ENCODE results near the gene ARFGEF3.

The ARFGEF3 gene

GRCh38 chr6:138289739-138290138 is 128.0 kb downstream of the ARFGEF3 start:
- ATAC-seq (peak; percentile 37), DNase-seq (no peak)
- H3K4me3 Mint-ChIP-seq: no peak overlapping the region
- H3K27ac Mint-ChIP-seq: peak overlapping the region in 1 of 2 donors; percentile 16
- peaks cover 7% of the 10 kb centered on the region for H3K27me3 Mint-ChIP-seq
- H3K4me1 Mint-ChIP-seq: peaks cover 8% of the 10 kb centered on the region
- H3K9me3 Mint-ChIP-seq: no peaks in the 10 kb centered on the region

GRCh38 chr6:138290423-138290962 is 128.8 kb downstream of the ARFGEF3 start:
- no peak for DNase-seq
- Mint-ChIP-seq H3K27me3 (peaks cover 7% of the 10 kb centered on the region), H3K4me1 (peaks cover 8% of the 10 kb centered on the region), H3K4me3 (no peak overlapping the region), H3K9me3 (no peaks in the 10 kb centered on the region), H3K27ac (no peak overlapping the region)
- no peak for ATAC-seq

DNA sequence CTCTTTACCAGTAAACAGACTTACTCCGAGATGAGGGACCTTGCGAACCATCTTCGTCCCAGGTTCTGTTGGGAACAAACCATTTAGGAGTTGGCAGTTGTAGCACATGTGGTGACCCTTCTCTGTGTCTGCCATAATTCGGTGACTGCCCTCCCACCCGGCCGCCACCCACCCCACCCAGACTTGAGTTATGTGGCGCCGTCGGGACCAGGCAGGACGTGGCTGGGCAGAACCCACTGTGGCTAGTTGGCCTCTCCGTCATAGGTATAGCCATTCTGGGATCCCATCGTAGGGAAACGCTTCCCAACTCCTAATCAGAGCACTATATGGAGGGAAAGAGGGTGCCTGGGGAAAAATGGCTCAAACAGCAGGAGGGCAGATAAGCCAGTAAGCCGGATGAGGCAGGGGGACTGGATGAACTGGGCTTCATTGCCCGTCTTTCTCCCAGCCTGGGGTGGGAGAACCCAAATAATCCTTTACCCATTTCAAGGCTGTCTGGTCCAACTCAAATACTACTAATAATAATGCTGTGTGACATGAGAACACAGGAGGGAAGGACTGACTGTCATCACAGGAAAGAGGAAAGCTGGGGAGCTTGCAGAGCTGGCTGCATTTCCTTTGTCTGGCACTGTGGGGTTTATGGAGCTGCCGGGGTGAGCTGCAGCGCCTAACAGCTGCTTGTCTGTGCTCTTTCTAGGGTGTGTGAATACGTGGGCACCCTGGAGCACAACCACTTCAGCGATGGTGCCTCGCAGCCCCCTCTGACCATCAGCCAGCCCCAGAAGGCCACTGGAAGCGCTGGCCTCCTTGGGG is 129.5 kb downstream of the ARFGEF3 start:
- DNase-seq (no peak), ATAC-seq (no peak)
- no peak overlapping the region for H3K4me3 Mint-ChIP-seq
- H3K27me3 Mint-ChIP-seq: peaks cover 7% of the 10 kb centered on the region
- no peaks in the 10 kb centered on the region for H3K9me3 Mint-ChIP-seq
- H3K4me1 Mint-ChIP-seq: peaks cover 8% of the 10 kb centered on the region
- no peak overlapping the region for H3K27ac Mint-ChIP-seq

DNA sequence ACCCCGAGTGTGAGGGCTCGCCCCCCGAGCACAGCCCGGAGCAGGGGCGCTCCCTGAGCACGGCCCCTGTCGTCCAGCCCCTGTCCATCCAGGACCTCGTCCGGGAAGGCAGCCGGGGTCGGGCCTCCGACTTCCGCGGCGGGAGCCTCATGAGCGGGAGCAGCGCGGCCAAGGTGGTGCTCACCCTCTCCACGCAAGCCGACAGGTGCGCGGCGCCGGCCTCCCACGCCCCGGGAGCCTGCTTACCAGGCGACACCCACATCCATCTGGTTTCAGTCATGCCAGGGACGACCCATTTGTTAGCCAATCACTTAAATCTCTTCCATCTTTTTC is 130.1 kb downstream of the ARFGEF3 start:
- DNase-seq: no peak
- H3K9me3 Mint-ChIP-seq: no peaks in the 10 kb centered on the region
- peak; percentile 24 for ATAC-seq
- H3K4me1 Mint-ChIP-seq: peaks cover 8% of the 10 kb centered on the region
- peaks cover 7% of the 10 kb centered on the region for H3K27me3 Mint-ChIP-seq
- no peak overlapping the region for H3K4me3 Mint-ChIP-seq
- H3K27ac Mint-ChIP-seq: no peak overlapping the region

GRCh38 chr6:138292482-138292881 is 130.7 kb downstream of the ARFGEF3 start:
- Mint-ChIP-seq H3K4me3 (no peak overlapping the region), H3K27me3 (peaks cover 2% of the 10 kb centered on the region), H3K27ac (no peak overlapping the region), H3K4me1 (peaks cover 8% of the 10 kb centered on the region), H3K9me3 (no peaks in the 10 kb centered on the region)
- DNase-seq (no peak), ATAC-seq (no peak)

- Mint-ChIP-seq H3K27ac (no peak overlapping the region), H3K4me3 (no peak overlapping the region), H3K4me1 (peaks cover 14% of the 10 kb centered on the region), H3K9me3 (no peaks in the 10 kb centered on the region), H3K27me3 (peaks cover 5% of the 10 kb centered on the region)
- ATAC-seq (no peak), DNase-seq (no peak)
These were observed 132.0 kb downstream of the ARFGEF3 start for GRCh38 chr6:138293428-138294395.

GRCh38 chr6:138296381-138296780 is 134.6 kb downstream of the ARFGEF3 start:
- peaks cover 6% of the 10 kb centered on the region for H3K4me1 Mint-ChIP-seq
- ATAC-seq: no peak
- no peak overlapping the region for H3K27ac Mint-ChIP-seq
- H3K4me3 Mint-ChIP-seq: no peak overlapping the region
- no peak for DNase-seq
- peaks cover 11% of the 10 kb centered on the region for H3K27me3 Mint-ChIP-seq
- H3K9me3 Mint-ChIP-seq: no peaks in the 10 kb centered on the region

DNA sequence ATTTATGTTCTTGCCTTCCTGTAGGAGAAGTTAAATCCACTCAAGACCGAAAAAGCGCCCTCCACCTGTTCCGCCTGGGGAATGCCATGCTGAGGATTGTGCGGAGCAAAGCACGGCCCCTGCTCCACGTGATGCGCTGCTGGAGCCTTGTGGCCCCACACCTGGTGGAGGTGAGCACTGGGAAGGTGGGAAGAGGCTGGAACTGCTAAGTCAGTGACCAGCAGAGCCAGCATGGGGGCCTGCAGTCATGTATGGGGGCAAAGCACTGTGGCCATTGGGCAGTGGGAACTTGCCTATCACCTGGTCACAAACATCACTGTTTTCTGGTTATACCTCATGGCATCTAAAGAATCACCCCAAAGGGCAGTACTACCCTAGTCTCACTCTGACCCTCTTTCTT is 135.0 kb downstream of the ARFGEF3 start:
- no peak overlapping the region for H3K4me3 Mint-ChIP-seq
- no peak overlapping the region for H3K27ac Mint-ChIP-seq
- no peaks in the 10 kb centered on the region for H3K9me3 Mint-ChIP-seq
- H3K4me1 Mint-ChIP-seq: peaks cover 10% of the 10 kb centered on the region
- no peak for DNase-seq
- peaks cover 15% of the 10 kb centered on the region for H3K27me3 Mint-ChIP-seq
- ATAC-seq: no peak

- Mint-ChIP-seq H3K4me3 (no peak overlapping the region), H3K9me3 (no peaks in the 10 kb centered on the region), H3K27ac (peak overlapping the region in 1 of 2 donors; percentile 34), H3K27me3 (peaks cover 25% of the 10 kb centered on the region), H3K4me1 (peaks cover 14% of the 10 kb centered on the region)
- DNase-seq: peak in 1 of 2 donors; percentile 21
- ATAC-seq: peak; percentile 85
These were observed 136.1 kb downstream of the ARFGEF3 start for GRCh38 chr6:138297761-138298298.

DNA sequence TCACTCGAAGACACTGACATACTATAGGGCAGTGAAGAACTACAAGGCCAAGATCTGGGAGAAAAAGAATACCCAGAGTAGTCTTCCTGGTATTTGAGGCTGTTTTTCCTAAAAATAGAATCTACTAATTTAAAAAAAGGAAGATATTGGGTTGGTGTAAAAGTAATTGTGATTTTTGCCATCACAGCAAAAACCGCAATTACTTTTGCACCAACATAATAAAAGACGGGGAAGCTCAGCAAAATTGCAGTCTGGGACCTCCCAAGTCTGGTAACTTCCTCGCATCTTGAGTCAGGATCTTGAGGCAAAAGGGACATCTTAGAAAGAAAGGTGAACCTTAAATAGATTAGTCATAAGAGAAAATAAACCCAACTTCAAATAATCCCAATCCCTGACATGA is 138.7 kb downstream of the ARFGEF3 start:
- DNase-seq (no peak), ATAC-seq (no peak)
- peaks cover 25% of the 10 kb centered on the region for H3K27me3 Mint-ChIP-seq
- peaks cover 14% of the 10 kb centered on the region for H3K4me1 Mint-ChIP-seq
- H3K27ac Mint-ChIP-seq: no peak overlapping the region
- no peaks in the 10 kb centered on the region for H3K9me3 Mint-ChIP-seq
- no peak overlapping the region for H3K4me3 Mint-ChIP-seq

DNA sequence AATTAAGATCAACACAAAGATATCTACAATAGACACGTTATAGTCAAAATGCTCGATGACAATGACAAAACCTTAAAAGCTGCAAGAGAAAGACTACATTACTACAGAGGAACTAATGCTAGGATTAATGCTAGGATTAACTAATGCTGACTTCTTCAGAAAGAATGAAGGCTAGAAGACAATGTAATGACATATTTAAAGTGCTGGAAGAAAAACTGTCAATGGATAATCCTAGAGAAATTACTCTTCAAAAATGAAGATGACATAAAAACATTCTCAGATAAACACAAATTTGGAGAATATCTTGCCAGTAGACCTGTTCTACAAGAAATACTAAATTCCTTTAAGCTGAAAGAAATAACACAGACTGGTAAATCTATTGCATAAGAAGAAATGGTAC is 140.8 kb downstream of the ARFGEF3 start:
- ATAC-seq: no peak
- Mint-ChIP-seq H3K4me1 (peaks cover 14% of the 10 kb centered on the region), H3K27me3 (peaks cover 25% of the 10 kb centered on the region), H3K9me3 (no peaks in the 10 kb centered on the region), H3K4me3 (no peak overlapping the region), H3K27ac (no peak overlapping the region)
- no peak for DNase-seq

GRCh38 chr6:138307352-138307751 is 145.6 kb downstream of the ARFGEF3 start:
- H3K4me3 Mint-ChIP-seq: no peak overlapping the region
- no peak for ATAC-seq
- H3K27me3 Mint-ChIP-seq: peaks cover 4% of the 10 kb centered on the region
- no peak overlapping the region for H3K27ac Mint-ChIP-seq
- H3K4me1 Mint-ChIP-seq: no peaks in the 10 kb centered on the region
- no peak for DNase-seq
- no peaks in the 10 kb centered on the region for H3K9me3 Mint-ChIP-seq

DNA sequence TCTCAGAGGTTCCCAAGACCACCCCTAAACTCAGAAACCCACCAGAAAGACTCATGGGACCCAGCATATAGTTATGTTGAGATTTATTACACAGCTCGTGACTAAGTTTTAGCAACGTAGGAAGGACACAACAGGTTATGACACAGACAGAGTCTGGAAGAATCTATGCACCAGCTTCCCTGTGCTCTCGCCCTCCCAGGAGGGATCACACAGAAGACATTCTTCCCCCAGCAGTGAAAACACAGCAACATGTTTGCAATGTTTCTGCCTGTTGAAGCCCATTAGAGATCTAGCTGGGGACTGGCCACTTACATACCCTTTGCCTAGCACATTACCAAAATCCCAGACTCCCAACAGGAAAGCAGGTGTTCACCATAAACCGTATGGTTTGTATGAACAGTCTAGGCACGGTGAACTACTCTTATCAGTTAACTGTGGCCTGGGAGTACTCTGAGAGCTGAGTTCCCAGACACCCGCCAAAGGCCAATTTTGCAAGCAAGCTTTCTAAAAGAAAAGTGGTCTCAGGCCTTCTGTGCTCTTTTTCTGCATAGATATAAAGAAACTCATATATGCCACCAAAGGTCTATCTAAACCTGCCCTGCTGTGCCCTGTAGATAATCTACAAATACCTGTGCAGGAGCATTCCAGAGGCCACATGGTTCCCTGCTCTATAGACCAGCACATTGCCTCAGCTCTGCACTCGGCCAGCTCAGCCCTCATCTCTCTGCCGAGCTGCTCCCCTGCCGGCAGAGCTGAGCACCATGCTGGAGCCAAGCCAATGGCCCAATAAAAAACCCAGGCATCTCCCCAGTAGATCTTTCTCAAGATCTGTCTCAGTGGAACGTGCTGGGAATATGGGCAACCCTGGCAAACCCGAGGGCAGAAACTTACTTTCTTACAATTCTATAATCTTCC is 146.3 kb downstream of the ARFGEF3 start:
- Mint-ChIP-seq H3K4me1 (no peaks in the 10 kb centered on the region), H3K9me3 (no peaks in the 10 kb centered on the region), H3K27me3 (no peaks in the 10 kb centered on the region), H3K27ac (no peak overlapping the region), H3K4me3 (no peak overlapping the region)
- ATAC-seq (peak; percentile 33), DNase-seq (no peak)

DNA sequence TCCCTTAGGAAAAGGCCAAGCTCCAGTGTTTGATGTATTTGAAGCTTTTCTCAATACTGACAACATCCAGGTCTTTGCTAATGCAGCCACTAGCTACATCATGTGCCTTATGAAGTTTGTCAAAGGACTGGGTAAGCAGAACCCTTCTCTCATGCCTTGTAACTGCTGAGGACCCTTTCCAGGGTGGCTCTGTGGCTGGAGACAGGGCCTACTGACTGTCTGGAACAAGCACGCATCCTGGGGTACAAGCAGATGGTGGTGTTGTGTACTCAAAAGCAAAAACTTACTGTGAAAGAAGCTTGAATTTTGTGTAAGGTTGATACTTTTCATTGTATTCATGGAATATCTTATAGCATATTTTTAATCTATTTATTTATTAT is 147.0 kb downstream of the ARFGEF3 start:
- no peak for DNase-seq
- Mint-ChIP-seq H3K4me1 (no peaks in the 10 kb centered on the region), H3K27me3 (no peaks in the 10 kb centered on the region), H3K27ac (no peak overlapping the region), H3K4me3 (no peak overlapping the region), H3K9me3 (no peaks in the 10 kb centered on the region)
- no peak for ATAC-seq

- DNase-seq (no peak), ATAC-seq (no peak)
- H3K27me3 Mint-ChIP-seq: no peaks in the 10 kb centered on the region
- H3K4me1 Mint-ChIP-seq: no peaks in the 10 kb centered on the region
- H3K9me3 Mint-ChIP-seq: no peaks in the 10 kb centered on the region
- no peak overlapping the region for H3K4me3 Mint-ChIP-seq
- H3K27ac Mint-ChIP-seq: no peak overlapping the region
These were observed 148.0 kb downstream of the ARFGEF3 start for GRCh38 chr6:138309695-138310094.
